Measurements from ENCODE around the gene TRAF3IP1.

Gene TRAF3IP1

GRCh38 chr2:238391042-238391689 lies 70.8 kb downstream of the TRAF3IP1 start:
- ChIA-PET CTCF (interaction anchor here (0.6 to 1.4 kb wide), 3 partner anchors 9 to 71 kb away, joined by 3 to 7 read pairs (median 4); no protein-coding TSS in a partner anchor), POLR2A (ENCODE audit: low non-redundant PET) (no interaction called here)
- H3K27ac ChIP-seq = peak overlapping the region; percentile 95
- no peak for DNase-seq (ENCODE audit: low spot score)
- TF ChIP-seq CTCF (conservative IDR thresholded peaks at IDR 0.05; ENCODE audit: low read depth) = no peak

- no peak for DNase-seq (ENCODE audit: low spot score)
- no peak for TF ChIP-seq CTCF (conservative IDR thresholded peaks at IDR 0.05; ENCODE audit: low read depth)
- ChIA-PET CTCF (interaction anchor here (0.7 kb wide), 1 partner anchor 40 kb away, joined by 3 read pairs; no protein-coding TSS in a partner anchor), POLR2A (ENCODE audit: low non-redundant PET) (no interaction called here)
- H3K27ac ChIP-seq = no peak overlapping the region
Observed at GRCh38 chr2:238396663-238397062, 76.3 kb downstream of the TRAF3IP1 start.

- TF ChIP-seq CTCF (conservative IDR thresholded peaks at IDR 0.05; ENCODE audit: low read depth) = no peak
- ChIA-PET POLR2A (ENCODE audit: low non-redundant PET) (no interaction called here), CTCF (no interaction called here)
- no peak for DNase-seq (ENCODE audit: low spot score)
- no peak overlapping the region for H3K27ac ChIP-seq
Observed at GRCh38 chr2:238397356-238397755, 77.0 kb downstream of the TRAF3IP1 start.

GRCh38 chr2:238398577-238398976 lies 78.3 kb downstream of the TRAF3IP1 start:
- ChIA-PET POLR2A (ENCODE audit: low non-redundant PET) (no interaction called here), CTCF (no interaction called here)
- DNase-seq (ENCODE audit: low spot score) = no peak
- 0 out of 2 replicates have a peak overlapping the region, but pooled peaks have one; percentile 35 for H3K27ac ChIP-seq
- no peak for TF ChIP-seq CTCF (conservative IDR thresholded peaks at IDR 0.05; ENCODE audit: low read depth)

- CTCF ChIA-PET = no interaction called here
- H3K27ac ChIP-seq = no peak overlapping the region
- TF ChIP-seq CTCF (conservative IDR thresholded peaks at IDR 0.05; ENCODE audit: low read depth) = no peak
- DNase-seq (ENCODE audit: low spot score) = no peak
- POLR2A ChIA-PET (ENCODE audit: low non-redundant PET) = no interaction called here
Observed at GRCh38 chr2:238399094-238399493, 78.8 kb downstream of the TRAF3IP1 start.

GRCh38 chr2:238401551-238401950 lies 81.2 kb downstream of the TRAF3IP1 start:
- CTCF ChIA-PET = interaction anchor here (0.5 to 1.5 kb wide), 3 partner anchors 30 to 1216 kb away, joined by 3 to 5 read pairs (median 4); no protein-coding TSS in a partner anchor
- peak overlapping the region; percentile 25 for H3K27ac ChIP-seq
- POLR2A ChIA-PET (ENCODE audit: low non-redundant PET) = no interaction called here
- DNase-seq (ENCODE audit: low spot score) = no peak
- no peak for TF ChIP-seq CTCF (conservative IDR thresholded peaks at IDR 0.05; ENCODE audit: low read depth)
